ENCODE measurements around the gene PDIA5.

The PDIA5 gene

DNA sequence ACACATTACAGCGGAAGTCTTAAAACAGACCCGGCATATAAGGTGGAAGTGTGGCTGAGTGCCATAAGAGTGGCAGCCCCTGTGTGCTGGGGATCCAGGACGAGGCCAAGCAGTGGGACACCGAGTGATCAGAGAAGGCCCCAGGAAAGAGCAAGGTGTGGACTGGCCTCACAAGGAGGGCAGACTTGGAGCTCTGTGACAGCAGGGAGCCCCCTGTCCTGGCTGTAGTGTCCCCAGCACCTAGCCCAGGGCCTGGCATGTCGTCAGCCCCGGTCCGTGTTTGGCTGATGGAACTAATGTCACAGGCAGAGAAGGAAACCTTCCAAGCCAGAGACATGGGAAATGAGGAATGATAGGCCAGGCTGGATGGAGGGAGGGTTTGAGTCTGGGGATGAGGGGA lies 4.8 kb downstream of the PDIA5 start:
- DNase-seq (ENCODE audit: low spot score), result no peak

- DNase-seq (ENCODE audit: low spot score), result no peak
These were observed 5.3 kb downstream of the PDIA5 start for GRCh38 chr3:123072152-123072551.

- no peak for DNase-seq (ENCODE audit: low spot score)
These were observed 5.7 kb downstream of the PDIA5 start for GRCh38 chr3:123072564-123072963.

GRCh38 chr3:123075359-123075758 lies 8.5 kb downstream of the PDIA5 start:
- no peak for DNase-seq (ENCODE audit: low spot score)

DNA sequence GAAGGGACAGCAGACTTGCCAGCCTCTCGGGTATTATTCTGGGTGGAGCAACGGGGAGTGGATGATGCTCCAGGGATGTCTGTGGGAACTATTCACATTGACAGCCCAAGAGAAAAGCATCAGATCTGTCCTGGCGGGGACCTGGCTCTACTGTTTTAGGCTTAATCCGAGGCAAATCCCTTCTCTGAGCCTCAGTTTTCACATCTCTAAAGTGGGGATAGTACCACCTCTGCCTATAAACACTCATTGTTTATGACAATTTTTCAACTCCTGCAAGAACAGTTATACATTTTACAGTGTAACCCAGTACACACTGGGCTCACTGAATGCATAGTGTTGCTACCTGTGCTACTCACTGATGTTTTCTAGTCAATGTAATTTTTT lies 9.3 kb downstream of the PDIA5 start:
- DNase-seq (ENCODE audit: low spot score), result no peak

DNA sequence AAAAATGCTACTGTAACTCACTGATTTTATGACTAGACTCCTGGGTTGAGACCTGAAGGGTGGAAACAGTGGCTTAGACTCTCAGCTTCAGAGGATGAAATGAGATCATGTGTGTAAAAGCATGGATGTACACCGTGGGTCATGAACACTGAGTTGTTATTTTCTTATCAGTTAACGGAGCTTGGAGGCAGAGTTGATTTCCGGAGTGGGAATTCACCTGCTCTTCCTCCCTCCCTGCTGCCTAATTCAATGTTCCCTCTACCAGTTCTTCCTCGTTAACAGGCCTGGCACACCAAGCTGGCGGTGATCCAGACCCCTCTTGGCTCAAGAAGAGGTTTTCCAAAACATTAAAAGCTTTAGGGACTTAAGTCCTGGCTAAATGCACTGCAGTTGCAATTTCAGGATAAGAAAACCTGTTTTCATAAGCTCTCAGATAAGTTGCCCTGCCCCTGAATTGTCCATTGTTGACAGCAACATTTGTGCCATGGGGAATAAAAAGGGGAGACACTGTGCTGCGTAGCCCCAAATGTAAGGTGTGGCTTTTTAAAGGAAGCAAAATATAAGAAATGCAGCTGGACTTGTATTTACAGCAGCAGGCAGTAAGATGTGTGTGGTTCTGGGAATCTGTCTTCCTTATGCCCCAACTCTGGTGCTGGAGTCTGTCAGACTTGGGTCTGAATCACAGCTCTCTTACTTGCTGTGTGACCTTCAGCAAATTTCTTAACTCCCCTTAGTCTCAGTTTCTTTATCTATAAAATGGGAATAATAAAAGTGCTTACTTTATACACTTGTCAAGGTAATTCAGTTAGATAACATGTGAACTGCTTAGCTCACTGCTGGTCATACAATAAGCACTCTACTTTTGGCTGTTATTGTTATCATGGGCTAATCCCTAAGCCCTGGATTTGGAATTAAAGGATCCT lies 9.9 kb downstream of the PDIA5 start:
- DNase-seq (ENCODE audit: low spot score), result no peak

DNA sequence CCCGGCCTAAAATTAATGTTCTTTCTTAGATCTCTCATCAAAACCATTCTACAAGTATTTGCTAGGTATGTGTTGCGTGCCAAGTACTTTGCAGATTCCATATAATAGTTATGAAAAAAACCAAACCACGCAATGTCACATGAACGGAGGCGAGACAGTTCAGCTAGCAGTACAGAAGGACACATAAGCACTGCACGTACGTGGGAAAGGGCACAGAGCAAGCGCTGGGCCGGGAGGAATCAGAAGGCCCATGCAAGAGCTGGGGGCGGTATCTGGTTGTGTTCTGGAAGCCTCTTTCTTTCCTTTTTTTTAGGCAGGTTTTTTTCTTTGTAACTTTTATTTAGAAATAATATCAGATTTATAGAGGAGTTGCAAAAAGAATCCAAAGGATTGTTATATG lies 11.3 kb downstream of the PDIA5 start:
- DNase-seq (ENCODE audit: low spot score), result no peak

- no peak for DNase-seq (ENCODE audit: low spot score)
These were observed 14.2 kb downstream of the PDIA5 start for GRCh38 chr3:123080864-123081562.

GRCh38 chr3:123081718-123082369 lies 15.0 kb downstream of the PDIA5 start:
- no peak for DNase-seq (ENCODE audit: low spot score)

- DNase-seq (ENCODE audit: low spot score), result peak; percentile 87
These were observed 15.7 kb downstream of the PDIA5 start for GRCh38 chr3:123082370-123083065.

- no peak for DNase-seq (ENCODE audit: low spot score)
These were observed 16.7 kb downstream of the PDIA5 start for GRCh38 chr3:123083383-123084124.

DNA sequence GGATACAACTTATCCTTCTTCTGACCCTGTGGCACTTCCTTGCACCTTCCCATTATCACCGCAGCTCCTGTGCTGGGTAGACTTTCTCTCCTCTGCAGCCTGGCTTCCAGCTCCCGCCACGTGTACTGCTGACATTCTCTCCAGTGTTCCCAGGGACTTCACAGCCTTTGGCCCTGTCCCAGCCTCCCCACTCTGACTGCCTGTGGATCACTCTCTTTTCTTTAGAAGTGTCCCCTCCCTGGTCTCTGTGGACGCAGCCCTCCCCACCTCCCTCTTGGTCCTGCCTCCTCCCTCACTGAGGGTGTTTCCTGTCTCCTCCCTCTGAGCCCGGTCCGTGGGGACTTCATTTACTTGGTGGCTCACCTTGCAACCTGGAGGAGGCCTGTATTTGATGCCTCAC lies 17.4 kb downstream of the PDIA5 start:
- DNase-seq (ENCODE audit: low spot score), result no peak

GRCh38 chr3:123084738-123085237 lies 18.0 kb downstream of the PDIA5 start:
- no peak for DNase-seq (ENCODE audit: low spot score)

- DNase-seq (ENCODE audit: low spot score), result no peak
These were observed 18.6 kb downstream of the PDIA5 start for GRCh38 chr3:123085293-123085931.

DNA sequence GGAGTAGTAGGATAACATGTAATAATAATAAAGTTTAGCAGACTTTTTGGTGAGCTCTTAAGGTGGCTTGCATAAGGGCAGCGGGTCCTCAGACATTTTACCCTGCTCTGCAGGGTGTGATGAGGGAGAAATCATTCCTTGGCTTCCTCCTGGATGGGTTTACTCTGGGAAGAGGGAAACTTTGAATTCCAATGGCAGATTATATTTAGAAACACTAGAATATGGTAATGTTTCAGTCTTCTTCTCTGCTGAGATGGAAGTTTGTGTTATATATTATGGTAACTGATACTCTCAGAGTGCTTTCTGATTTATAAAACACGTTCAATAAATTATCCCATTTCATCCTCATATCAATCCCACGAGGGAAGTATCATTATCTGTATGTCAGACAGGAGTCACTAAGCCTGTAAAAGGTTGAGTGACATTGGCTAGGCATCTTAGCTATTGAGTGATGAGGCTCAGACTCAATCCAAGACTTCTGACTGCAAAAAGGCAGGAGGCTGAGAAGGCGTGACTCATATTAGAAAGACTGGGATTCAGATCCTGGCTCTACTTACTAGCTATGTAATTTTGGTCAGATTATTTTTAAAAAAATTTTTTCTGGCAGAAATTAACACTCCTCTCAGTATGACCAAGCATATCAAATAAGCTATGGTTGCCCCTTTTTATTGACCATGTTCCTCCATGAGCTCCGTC lies 19.3 kb downstream of the PDIA5 start:
- no peak for DNase-seq (ENCODE audit: low spot score)

DNA sequence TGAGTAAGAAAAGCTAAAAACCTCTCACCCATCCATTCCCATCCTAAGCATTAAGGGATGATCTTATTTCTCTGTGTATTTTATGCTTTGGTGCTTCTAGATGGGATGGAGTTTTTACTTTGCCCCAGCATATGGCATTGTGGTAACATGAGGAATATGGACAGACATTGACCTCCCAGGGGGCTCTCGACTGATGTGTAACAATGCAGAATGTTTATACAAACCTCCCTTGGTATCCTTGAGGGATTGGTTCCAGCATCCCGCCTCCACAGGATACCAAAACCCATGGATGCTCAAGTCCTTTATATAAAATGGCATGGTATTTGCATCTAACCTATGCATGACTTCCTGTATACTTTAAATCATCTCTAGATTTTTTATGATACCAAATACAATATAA lies 21.6 kb downstream of the PDIA5 start:
- DNase-seq (ENCODE audit: low spot score), result no peak

DNA sequence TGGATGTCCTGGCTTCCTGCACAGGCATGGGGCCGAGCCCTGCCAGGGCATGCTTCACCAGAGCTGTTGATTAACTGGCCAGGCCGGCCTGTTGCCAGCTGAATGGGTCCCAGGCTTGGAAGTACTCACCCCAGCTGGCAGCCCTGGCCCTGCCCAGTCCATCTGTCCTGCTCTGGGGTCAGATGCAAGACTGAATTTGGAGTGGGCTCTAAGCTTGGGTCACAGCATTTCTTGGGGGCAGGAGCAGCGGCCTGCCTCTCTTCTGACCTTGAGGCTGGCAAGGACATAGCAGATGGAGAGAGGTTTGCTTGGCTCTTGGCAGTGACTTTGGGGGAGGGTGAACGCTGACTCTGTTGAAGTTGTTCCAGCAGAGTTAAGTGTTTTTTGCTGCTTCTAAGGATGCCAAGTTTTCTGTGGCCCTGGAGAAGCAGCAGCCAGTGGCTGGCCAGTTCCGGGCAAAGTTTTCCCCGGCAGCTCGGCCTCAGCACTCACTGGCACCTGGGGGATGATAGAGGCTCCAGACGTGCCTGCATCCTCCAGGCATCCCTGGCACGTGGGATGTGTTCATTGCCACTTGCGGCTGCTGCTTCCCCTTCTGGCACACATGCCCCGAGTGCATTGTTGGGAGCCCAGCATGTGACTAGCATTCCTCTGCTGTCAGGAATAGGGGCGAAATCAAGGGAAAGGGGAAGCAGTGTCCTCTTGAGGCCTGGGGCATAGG lies 22.9 kb downstream of the PDIA5 start:
- no peak for DNase-seq (ENCODE audit: low spot score)

- no peak for DNase-seq (ENCODE audit: low spot score)
These were observed 24.1 kb downstream of the PDIA5 start for GRCh38 chr3:123090728-123091531.

DNA sequence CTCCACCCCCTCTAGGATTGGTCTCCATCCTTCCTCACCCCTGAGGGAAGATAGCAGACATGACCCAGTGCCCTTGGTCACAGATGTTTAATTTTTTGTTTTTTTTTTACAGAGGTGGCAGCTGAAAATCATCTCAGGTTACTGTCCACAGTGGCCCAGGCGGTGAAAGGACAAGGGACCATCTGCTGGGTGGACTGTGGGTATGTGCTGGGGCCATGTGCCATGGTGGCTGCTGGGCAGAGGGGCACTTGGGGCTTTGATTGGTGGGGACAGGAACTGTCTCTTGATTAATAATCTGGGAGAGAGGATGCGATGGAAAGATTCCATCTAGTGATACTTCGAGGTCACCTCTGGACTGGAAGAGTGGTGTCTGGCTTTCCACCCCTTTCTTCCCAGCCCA lies 25.4 kb downstream of the PDIA5 start:
- no peak for DNase-seq (ENCODE audit: low spot score)

All from kidney capillary endothelial cell (primary cell).